ENCODE results near the gene TYRO3.

GRCh38 chr15:41570764-41571163 is 11.8 kb downstream of the TYRO3 start:
- TF ChIP-seq CTCF (CRISPR knock-in tag; IDR thresholded peaks at IDR 0.05) (no peak), ZNF670 (CRISPR knock-in tag; IDR thresholded peaks at IDR 0.05; ENCODE audit: borderline replicate concordance) (no peak), JARID2 (CRISPR knock-in tag; IDR thresholded peaks at IDR 0.05; ENCODE audit: insufficient replicate concordance) (no peak), ESRRA (CRISPR knock-in tag; IDR thresholded peaks at IDR 0.05; ENCODE audit: low read depth) (no peak), KIAA2018 (CRISPR knock-in tag; IDR thresholded peaks at IDR 0.05; ENCODE audit: borderline replicate concordance) (no peak), MBNL3 (CRISPR knock-in tag; conservative IDR thresholded peaks at IDR 0.05) (no peak)

Data from HepG2 (cell line).